ENCODE data around the gene XPR1.

GRCh38 chr1:180779584-180779983 is 147.8 kb downstream of the XPR1 start:
- TF ChIP-seq POLR2A (IDR thresholded peaks at IDR 0.05) (no peak), CTCF (IDR thresholded peaks at IDR 0.05) (no peak), POLR2AphosphoS5 (IDR thresholded peaks at IDR 0.05) (no peak)
